ENCODE results near the gene ELOVL3.
A peak's percentile ranks its signal among the peaks of the same experiment; 100 is the strongest.

Gene ELOVL3

DNA sequence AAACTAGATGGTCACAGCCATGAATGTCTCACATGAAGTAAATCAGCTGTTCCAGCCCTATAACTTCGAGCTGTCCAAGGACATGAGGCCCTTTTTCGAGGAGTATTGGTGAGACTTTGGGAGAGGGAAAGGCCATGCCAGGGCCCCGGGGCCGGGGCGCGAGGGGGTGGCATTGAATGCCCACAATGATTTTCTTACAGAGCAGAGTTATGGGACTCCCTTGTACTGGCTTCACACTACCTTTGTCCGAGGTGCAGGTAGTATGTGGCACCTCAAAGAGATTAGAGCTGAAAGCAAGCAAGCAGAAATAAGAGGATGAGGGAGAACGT lies 407 bp downstream of the ELOVL3 start:
- no peak for DNase-seq (ENCODE audit: low read depth in 1 of 2, low spot score in 1 of 2)

DNA sequence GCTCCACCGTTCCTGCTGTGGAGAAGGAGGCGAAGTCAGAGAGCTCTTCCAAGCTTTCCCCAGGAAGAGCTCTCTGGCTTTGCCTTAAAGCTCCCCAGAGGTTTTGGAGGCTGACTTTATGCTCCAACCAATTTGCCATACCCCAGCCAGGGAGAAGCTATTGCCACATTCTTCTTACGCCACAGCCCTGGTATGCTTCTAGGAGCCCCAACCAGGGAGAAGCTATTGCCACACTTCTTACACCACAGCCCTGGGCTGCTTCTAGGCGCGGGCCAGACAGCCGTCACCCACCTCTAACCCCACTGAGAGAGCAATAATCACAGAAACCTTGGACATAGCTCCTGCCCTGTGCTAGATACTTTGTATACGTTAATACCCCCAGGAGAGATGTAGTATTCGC lies 951 bp downstream of the ELOVL3 start:
- DNase-seq (ENCODE audit: low read depth in 1 of 2, low spot score in 1 of 2) = no peak

DNA sequence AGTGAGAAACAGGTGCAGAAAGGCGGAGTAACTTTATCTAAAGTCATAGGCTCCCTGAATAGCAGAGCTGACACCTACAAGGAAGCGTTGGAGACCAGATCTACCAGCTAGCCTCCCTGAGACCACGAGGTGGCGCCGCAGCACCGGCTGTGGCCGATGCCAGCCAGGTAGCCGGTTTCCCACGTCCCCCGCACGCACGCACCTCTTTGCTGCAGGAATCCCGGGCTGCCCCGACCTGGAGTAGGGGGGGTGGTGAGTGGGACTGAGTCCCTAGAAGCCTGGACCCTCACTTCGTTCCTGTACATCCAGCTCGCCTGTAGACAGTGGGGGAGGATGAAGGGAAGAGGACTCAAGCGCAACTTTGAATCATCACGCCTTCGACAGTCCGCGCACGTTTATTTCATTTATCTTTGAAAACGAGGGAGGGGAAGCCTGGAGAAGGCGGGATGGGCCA lies 3.7 kb downstream of the ELOVL3 start:
- DNase-seq (ENCODE audit: low read depth in 1 of 2, low spot score in 1 of 2) = peak; percentile 80

DNA sequence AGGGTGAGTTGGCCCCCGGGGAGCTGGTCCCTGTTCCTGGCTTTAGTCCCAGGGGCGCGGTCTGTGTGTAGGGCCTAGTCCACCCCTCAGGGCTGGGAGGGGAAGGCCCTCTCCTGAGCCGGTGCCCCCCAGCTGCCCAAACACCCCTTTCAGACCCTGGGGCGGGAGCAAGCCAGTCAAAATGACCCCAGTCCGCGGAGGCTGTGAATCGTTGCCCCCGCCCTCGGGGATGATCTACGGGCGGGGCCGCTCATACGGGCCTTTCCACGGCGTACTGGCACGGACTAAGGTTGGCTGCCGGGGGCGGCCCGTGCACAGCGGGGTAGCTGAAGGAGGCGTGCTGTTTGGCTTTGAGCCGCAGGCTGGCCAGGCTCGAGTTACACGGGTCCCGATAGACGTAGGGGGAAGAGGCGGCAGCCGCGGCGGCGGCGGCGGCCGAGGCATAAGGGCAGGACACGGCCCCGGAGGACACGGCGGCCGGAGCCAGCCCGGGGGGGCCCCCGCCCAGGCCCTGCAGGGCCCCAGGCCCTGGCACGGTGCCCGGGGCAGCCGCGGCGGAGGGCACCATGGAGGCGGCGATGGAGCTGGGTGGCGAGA lies 4.3 kb downstream of the ELOVL3 start:
- peak in 1 of 2 donors; percentile 26 for DNase-seq (ENCODE audit: low read depth in 1 of 2, low spot score in 1 of 2)

DNA sequence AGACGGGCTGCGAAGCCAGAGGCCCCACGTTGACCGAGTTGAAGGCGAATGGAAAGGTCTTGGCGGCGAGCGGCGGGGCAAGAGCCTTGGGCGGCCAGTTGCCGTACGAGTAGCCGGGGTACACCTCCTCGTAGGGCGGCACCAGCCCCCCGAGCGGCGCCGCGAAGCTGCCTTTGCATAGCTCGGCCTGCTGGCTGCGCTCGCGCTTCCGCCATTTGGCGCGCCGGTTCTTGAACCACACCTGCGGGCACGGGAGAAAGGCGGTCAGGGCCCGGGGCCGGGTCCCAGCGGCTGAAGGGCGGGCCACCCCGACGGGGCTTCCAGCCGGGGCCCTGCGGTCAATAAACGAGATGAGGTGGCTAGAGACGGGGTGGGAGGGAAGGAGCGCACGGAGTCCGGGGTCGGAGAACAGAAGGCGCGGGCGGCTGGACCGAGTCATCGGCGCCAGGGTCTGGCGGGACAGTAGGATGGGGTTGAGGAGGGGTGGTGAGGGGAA lies 4.8 kb downstream of the ELOVL3 start:
- DNase-seq (ENCODE audit: low read depth in 1 of 2, low spot score in 1 of 2) = no peak

DNA sequence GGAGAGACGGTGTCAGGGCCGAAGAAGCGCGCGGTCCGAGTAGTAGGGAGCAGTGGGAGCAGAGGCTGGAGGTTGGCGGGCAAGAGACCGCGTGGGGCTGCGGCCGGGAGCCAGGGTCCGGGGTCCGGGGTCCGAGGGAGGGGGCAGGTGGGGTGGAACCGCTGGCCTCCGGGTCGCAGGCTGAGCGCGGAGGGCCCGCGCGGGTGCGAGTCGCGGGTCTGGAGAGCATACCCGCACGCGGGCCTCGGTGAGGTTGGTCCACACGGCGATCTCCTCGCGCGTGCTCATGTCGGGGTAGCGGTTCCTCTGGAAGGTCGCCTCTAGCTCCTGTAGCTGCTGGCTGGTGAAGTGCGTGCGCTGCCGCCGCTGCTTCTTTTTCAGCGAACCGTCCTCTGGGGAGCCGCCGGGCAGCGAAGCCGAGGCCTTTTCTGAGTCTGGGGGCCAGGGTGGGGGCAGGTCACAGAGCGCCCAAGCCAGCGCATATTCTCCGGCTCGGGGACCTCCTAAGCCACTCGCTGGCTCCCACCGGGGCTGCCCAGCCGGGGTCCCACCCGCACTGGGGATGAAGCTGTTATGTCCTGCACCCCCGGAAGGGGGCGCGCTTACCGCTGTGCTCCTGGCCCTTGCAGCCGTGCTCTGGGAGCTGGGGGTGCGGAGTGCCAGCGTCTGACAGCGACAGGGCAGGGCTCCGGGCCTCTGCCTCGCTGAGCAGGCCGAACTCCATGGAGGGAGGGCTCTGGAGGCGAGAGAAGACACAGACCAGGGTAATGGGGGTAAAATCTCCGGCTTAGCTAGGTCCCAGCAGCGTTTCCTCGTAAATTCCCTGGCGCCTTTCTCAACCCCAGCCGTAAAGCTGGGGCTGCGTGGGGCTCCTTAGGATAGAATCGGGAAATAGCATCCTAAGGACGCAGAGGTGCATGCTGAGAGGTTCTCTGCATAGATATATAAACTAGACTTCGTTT lies 5.5 kb downstream of the ELOVL3 start:
- peak; percentile 53 to 58 for DNase-seq (ENCODE audit: low read depth in 1 of 2, low spot score in 1 of 2)

DNA sequence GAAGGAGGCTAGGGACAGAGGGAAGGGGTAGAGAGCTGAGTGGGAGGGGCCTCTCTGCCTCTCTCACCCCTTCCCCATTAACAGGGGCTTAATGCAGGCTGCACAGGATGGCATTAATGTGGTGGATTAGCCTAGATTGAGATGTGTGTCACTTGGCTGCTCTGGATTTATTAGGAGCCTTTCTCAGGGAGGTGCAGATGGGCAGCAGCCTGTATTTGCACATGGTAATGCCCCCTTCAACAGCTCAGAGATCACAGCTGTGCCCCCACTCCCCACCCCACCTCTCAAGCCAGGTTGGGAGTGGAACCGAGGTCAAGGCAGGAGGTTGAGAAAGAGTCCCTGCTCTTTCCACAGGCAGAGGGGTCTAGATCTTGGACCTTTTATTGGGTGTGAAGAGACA lies 7.9 kb downstream of the ELOVL3 start:
- no peak for DNase-seq (ENCODE audit: low read depth in 1 of 2, low spot score in 1 of 2)

DNA sequence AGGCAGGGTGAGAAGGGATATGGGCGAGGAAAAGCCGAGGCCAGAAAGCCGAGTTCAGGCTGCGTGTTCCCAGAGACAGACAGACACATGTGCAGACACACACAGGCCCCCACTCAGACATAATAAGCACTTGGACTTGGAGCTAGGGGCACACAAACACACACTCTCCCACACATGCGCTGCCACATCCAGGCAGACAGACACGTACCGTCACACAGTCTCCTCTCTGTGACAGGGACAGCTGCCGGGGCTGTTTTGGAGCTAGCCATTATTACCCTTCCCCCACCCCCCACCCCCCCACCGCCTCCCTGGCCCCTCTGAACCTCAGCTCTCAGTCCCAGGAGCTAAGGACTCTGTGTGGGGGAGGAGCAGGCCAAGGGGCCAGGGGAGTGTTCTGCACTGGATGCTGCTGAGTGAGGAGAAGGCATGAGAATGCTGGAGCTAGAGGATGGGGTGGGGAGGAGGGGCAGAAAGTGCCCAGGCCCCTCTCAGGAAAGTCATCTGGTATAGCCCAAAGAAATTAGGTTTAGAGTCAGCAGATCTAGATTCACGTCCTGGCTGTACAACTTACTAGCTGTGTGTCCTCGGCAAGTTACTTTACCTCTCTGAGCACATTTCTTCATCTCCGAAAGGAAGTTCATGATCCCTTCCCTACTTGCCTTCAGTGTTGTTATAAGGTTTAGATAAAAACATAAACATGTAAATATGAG lies 8.9 kb downstream of the ELOVL3 start:
- no peak for DNase-seq (ENCODE audit: low read depth in 1 of 2, low spot score in 1 of 2)

DNA sequence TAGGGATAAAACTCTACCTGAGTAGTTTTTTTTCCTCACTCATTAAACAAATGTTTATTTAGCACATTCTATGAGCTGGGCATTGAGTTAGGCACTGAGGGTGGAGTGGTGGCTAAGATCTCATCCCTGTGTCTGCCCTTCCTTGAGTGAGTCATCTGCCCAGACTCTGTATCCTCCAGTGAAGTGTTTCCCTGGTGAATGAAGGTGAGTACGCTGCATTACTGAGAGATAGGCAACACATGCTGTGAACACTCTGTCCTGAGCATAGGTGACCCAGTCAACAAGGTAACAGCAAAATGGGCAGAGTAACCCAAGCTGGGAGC lies 9.5 kb downstream of the ELOVL3 start:
- no peak for DNase-seq (ENCODE audit: low read depth in 1 of 2, low spot score in 1 of 2)

DNA sequence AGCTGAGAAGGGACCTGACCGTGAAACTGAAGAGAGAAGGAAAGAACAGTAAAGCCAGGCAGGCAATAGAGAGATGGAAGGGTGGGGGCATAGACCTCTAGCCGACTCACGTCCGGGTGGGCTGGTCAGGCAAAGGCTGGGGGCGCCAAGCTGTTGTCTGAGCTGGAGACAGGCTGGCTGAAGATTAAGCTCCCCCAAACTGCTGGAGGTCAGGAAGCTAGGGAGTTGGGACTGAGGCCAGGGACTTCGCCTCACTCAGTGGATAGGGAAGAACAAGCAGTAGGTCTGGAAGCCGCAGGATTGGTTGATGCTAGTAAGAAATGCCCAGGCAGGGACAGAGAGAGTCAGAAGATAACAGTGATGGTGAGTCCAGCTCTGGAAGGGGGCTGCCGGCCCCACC lies 9.9 kb downstream of the ELOVL3 start:
- DNase-seq (ENCODE audit: low read depth in 1 of 2, low spot score in 1 of 2) = no peak

DNA sequence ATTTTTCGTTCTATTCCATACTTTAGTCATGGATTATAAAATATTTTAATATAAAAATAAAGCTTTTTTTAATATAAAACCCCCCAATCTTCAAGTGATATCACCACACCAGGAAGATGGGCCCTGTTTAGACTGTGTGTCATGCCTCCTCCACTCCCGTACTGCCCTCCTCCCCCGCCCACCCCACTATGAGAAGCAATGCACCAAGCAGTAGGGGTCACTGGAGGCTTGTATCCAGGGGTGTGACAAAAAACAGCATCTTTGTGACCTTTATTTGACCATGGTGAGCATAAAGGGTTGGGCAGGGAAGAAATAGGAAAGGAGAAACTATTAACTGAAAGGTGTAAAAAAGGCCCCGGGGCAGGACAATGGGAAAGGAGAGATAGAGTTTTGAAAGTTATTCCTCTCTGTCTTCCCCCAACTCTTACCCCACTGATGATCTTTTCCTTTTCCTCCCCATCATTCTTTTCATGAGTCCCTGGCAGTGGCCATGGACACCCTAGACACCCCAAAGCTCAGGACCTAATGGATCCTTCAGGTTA lies 11.7 kb downstream of the ELOVL3 start:
- no peak for DNase-seq (ENCODE audit: low read depth in 1 of 2, low spot score in 1 of 2)

DNA sequence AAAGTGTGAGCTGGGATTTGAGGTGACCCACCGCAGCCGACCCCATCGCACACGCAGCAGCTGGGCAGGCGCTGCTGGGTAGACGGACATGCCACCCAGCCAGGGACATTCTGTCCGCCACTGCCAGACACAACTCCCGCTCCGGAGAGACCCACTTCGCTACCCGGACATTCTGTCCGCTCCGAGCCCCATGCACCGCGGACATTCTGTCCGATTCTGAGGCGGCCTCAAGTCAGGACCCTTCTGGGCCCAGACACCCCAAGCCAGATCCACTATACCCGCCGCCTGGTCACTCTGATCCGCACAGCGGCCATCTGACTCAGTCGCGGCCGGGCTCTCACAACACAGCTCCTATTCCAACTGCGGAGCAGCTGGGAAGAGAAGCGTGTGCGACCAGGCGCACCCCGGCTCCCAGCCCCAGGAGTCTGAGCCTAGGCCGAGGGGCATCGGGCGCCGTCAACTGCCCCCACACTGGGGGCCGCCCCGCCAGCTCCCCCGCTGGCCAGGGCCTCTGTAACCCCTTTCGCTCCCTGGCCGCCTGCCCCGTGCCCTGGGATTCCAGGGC lies 14.4 kb downstream of the ELOVL3 start:
- DNase-seq (ENCODE audit: low read depth in 1 of 2, low spot score in 1 of 2) = no peak

DNA sequence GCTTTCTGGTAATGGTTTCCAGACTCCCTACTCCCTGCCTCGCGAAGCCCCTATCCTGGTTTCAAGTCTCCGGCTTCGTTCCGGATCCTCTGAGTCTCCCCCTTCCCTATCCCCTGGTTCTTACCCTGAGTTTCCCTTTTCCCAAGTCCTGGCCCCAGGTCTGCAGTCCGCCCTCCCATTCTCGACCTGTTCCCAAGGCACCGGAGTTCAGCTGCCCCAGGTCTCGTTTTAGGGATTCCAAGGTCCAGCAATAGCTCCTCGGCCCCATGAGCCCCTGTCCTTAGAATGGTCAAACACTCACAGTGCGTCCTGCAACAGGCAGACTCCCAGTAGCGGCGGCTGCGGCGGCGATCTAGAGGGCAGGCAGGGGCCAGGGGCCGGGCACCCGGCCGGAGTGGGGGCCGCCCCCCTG lies 14.9 kb downstream of the ELOVL3 start:
- no peak for DNase-seq (ENCODE audit: low read depth in 1 of 2, low spot score in 1 of 2)

DNA sequence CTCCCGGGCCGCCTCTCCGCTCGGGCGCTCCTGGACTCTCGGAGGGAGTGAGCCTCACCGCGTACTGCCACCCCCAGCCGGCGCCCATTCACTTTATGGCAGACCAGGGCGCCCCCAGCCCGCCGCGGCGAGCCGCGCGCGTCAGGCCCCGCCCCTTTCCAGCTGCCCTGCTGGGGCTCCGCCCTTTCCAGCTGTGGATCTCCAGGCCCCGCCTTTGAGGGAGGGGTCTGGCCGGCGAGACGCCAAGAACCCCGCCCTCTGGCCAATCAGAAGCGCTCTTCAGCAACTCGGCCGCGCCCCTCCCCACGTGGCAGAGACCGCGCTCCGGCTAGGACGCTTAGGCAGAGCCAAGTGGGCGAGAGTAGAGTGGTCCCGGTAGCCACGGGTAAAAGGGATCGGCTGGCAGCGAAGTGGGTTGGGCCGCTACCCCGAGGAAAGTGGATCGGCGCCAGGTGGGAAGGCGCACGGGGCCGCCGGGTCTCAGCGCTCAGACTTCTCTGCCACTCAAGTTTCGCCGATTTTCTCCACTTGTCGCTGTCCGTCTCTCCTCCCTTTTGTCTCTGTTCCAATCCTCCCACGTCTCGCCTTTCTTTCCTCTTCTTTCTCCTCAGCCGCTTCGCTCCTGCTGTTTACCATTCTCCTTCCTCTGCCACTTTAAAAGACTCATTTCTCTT lies 15.5 kb downstream of the ELOVL3 start, which contains the start of gene PITX3:
Gene PITX3, minus strand, starts transcription at position 69 of the 674 bp plus-strand sequence. CDS start 9,432 bp downstream, outside the sequence.
- DNase-seq (ENCODE audit: low read depth in 1 of 2, low spot score in 1 of 2) = peak; percentile 71 to 90

DNA sequence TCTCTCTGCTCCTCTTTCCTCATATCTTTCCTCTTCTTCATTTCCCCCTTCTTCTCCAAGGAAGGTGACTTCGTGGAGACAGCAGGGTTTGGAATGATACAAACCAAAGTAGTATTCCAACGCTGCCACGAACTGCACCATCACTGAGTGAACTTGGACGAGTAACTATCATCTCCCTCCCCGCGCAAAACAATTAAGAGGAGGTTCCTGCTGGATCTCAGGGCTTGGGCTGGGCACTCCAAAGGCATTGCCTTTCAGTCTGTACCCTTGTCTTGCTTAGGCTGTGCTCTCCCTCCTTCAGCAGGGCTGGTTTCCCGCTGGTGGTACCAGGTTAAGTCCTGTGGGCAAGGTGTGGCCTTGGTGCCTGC lies 16.0 kb downstream of the ELOVL3 start:
- no peak for DNase-seq (ENCODE audit: low read depth in 1 of 2, low spot score in 1 of 2)

DNA sequence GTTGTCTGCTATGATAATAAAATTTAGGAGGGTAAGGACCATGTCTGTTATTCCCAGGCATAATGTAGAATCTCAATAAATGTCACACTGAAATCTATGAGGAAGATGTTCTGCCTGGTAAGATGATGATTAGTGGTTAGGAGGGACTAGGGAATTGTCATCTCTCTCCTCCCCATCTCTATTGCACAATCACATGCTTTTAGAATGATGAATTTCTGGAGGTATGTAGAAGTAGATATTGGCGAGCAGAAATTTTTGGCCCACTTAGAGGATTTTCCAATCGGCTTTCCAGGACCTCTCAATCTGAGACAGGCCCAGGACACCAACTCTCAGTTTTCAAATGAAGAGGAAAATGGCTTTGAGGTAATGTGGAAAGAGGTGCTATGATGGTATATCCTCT lies 17.2 kb downstream of the ELOVL3 start:
- DNase-seq (ENCODE audit: low read depth in 1 of 2, low spot score in 1 of 2) = no peak

DNA sequence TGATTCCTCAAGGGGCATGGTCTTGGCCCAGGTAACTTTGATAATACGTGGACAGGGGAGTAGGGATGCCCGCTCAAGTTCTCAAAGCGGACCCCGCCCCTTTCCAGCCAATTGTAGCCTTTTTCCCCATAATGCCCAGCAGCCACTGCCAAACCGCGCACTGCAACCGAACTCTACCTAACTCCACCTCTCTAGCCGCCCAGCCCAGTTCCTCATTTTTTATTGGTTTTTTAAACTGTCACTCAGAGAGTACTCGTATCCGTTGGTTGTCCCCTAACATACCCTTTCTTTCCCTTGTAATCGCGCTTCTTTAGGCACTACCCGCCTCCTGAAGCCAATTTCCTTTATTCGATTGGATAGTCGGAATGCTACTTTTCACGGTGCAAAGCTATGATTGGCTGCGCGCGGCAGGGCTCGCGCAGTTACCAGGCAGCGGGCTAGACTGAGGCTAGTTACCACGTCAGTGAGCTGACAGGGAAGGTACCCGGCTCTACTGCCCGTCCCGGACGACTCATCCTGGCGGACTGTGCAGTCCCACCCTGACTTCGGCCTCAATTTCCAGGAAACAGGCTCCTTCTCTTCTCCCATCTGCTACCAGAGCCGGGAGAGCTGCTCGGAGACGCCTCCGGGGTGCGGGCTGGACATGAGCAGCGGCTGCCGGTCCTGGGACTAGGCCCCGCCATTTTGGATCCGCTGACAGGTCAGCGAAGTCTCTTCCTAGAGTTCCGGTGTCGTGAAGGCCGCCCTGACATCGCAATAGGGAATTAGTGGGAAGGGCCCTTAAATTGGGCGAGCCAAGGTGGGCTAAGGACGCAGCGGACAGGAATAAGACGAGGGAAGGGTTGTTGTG lies 19.2 kb downstream of the ELOVL3 start, which contains the start of gene GBF1:
Gene GBF1, plus strand, starts transcription at position 451 of the 850 bp plus-strand sequence. CDS start 13,407 bp downstream, outside the sequence.
- peak; percentile 71 to 87 for DNase-seq (ENCODE audit: low read depth in 1 of 2, low spot score in 1 of 2)

DNA sequence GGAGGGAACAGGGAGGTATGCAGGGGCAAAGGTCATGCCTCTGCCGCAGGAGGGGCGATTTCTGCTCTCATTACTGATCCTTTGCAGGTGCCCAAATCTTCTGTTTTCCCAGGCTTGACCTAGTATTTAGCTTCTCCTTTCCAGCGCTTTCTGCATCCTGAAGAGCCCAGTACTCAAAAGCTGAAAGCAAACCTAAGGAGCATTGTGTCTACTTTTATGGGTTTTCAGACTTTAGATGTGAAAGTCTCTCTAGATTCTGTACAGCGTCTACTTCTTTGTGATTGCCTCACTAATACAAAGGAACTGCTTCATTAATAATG lies 19.8 kb downstream of the ELOVL3 start:
- no peak for DNase-seq (ENCODE audit: low read depth in 1 of 2, low spot score in 1 of 2)

DNA sequence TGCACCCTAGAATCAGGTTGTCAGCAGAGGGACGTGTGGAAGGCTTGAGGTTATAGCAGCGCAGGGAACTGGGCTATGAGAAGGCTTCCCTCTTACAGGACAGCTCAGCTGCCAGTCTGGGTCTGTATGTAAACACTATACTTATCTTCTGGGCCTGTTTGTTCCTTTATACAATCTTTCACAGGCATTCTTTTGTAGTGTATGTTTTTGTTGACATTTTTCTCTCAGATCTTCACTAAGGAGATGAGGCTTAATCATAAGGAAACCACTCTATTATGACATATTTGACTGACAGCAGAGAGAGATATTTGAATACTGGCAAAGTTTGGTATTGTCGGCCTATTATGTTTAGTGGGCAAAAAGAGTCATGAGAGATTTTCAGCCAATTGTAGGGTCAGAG lies 20.2 kb downstream of the ELOVL3 start:
- DNase-seq (ENCODE audit: low read depth in 1 of 2, low spot score in 1 of 2) = no peak

DNA sequence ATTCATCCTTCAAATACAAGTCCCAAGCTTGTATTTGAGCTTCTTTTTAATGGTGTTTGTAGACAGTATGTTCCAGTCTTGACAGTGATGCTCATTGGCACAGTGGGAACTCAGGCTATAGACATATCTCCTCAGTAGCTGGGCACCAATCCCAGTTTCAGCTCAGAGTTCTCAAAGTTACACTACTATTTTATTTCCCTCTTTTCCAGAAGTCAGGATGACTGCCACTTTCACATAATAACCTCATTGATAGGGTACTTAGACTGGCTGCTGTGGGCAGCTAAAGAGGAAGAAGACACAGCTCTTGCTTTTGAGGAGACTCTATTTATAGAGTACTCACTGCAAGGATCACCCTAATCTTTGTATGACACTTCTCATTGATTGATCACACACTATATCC lies 21.6 kb downstream of the ELOVL3 start:
- no peak for DNase-seq (ENCODE audit: low read depth in 1 of 2, low spot score in 1 of 2)
